ENCODE data around the gene TTC39C. TPM values are rescaled to one million over a fixed set of nuclear protein-coding genes. Genes with fewer than 3 reads are reported as not detected.

TTC39C gene
- total RNA-seq, 1 experiment from 2014 or later = 14.8 TPM

DNA sequence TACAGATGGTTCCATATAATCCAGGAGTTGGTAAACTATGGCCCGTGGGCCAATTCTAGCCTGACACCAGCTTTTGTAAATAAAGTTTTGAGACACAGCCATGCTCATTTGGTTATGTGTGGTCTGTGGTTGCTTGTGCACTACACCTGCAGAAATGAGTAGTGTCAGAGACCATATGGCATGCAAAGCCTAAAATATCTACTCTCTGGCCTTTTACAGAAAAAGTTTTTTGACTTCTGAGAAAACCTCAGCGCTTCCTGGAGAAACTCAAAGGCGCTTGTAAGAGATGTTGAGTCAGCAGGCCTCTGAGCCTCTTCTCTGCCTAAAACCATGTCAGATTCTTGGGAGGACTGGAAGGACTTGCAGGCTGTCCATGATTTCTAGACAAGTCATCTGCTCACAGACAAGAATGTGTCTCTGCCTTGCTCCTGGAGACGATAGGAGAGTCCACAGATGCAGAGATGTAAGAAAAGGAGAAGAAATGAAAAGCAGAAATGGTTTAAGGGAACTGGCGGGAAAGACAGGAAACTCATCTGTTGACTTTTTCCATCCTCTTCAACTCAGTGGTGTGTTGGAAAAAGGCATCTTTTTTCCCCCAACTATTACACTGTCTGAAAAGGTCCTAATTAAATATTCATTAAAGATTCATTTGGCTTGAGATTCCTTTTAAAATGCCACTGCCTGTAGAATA lies 5.2 kb downstream of the TTC39C start:
- intact Hi-C loops (cut with micrococcal nuclease; ENCODE audit: unreplicated experiment) = loop anchor here (5.0 kb wide), 1 partner anchor 98 kb away; no protein-coding TSS in a partner anchor
- ATAC-seq (no peak), DNase-seq (ENCODE audit: low read depth, low spot score) (no peak)
- no peak overlapping the region for H3K27ac ChIP-seq (ENCODE audit: low read length)
- in situ Hi-C loops (cut with HindIII; ENCODE audit: low pct_unique_long_range_greater_than_20kb, low sequenced_read_pairs) = no loop called here
- CTCF ChIA-PET = no interaction called here
- H3K27me3 ChIP-seq (ENCODE audit: control insufficient read depth, insufficient read depth, low read length) = no peaks in the 10 kb centered on the region
- POLR2A ChIA-PET = no interaction called here
- TF ChIP-seq, protein P1, sequence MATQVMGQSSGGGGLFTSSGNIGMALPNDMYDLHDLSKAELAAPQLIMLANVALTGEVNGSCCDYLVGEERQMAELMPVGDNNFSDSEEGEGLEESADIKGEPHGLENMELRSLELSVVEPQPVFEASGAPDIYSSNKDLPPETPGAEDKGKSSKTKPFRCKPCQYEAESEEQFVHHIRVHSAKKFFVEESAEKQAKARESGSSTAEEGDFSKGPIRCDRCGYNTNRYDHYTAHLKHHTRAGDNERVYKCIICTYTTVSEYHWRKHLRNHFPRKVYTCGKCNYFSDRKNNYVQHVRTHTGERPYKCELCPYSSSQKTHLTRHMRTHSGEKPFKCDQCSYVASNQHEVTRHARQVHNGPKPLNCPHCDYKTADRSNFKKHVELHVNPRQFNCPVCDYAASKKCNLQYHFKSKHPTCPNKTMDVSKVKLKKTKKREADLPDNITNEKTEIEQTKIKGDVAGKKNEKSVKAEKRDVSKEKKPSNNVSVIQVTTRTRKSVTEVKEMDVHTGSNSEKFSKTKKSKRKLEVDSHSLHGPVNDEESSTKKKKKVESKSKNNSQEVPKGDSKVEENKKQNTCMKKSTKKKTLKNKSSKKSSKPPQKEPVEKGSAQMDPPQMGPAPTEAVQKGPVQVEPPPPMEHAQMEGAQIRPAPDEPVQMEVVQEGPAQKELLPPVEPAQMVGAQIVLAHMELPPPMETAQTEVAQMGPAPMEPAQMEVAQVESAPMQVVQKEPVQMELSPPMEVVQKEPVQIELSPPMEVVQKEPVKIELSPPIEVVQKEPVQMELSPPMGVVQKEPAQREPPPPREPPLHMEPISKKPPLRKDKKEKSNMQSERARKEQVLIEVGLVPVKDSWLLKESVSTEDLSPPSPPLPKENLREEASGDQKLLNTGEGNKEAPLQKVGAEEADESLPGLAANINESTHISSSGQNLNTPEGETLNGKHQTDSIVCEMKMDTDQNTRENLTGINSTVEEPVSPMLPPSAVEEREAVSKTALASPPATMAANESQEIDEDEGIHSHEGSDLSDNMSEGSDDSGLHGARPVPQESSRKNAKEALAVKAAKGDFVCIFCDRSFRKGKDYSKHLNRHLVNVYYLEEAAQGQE (IDR thresholded peaks at IDR 0.05; ENCODE audit: insufficient read depth in 1 of 2, low read depth in 2 of 2, low read length in 1 of 2) = no peak
- TF ChIP-seq POLR2AphosphoS5 (IDR thresholded peaks at IDR 0.05; ENCODE audit: low read depth, low read length) = no peak
- no peak for TF ChIP-seq TCF7L2 (IDR thresholded peaks at IDR 0.05; ENCODE audit: low read depth, low read length)
- TF ChIP-seq SIN3A (IDR thresholded peaks at IDR 0.05; ENCODE audit: borderline replicate concordance, insufficient read depth, low read depth, low read length) = no peak
- TF ChIP-seq, protein P2, sequence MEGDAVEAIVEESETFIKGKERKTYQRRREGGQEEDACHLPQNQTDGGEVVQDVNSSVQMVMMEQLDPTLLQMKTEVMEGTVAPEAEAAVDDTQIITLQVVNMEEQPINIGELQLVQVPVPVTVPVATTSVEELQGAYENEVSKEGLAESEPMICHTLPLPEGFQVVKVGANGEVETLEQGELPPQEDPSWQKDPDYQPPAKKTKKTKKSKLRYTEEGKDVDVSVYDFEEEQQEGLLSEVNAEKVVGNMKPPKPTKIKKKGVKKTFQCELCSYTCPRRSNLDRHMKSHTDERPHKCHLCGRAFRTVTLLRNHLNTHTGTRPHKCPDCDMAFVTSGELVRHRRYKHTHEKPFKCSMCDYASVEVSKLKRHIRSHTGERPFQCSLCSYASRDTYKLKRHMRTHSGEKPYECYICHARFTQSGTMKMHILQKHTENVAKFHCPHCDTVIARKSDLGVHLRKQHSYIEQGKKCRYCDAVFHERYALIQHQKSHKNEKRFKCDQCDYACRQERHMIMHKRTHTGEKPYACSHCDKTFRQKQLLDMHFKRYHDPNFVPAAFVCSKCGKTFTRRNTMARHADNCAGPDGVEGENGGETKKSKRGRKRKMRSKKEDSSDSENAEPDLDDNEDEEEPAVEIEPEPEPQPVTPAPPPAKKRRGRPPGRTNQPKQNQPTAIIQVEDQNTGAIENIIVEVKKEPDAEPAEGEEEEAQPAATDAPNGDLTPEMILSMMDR (IDR thresholded peaks at IDR 0.05) = no peak
- no peak overlapping the region for H3K4me3 ChIP-seq (ENCODE audit: low read depth in 2 of 2, low read length in 2 of 2)
- H3K4me1 ChIP-seq (ENCODE audit: control insufficient read depth, insufficient read depth, low read length) = peaks cover 16% of the 10 kb centered on the region
- no TSS peak for BruUV-seq (replicated peaks)
- H3K36me3 ChIP-seq (ENCODE audit: control insufficient read depth, insufficient read depth, low read length) = no peaks in the 10 kb centered on the region; the same call in 1 of the 2 replicates
- no peaks in the 10 kb centered on the region for H3K9me3 ChIP-seq (ENCODE audit: control insufficient read depth, insufficient read depth, low read depth, low read length)

DNA sequence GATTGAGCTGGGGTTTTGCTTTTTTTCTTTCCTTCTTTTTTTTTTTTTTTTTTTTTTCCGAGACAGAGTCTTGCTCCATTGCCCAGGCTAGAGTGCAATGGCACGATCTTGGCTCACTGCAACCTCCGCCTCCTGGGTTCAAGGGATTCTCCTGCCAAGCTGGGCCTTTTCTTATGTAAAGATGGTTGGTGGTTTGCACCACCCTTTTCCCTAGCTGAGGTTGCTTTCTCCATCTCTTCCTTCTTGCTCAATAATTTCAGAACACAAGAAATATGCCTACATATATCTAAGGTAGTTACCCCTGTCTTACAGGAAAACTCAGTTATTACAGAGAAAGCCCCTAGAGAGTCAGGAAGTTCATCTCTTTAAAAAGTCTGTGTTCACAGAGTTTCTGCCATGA lies 7.0 kb downstream of the TTC39C start:
- Histone ChIP-seq H3K36me3 (ENCODE audit: control insufficient read depth, insufficient read depth, low read length) (no peaks in the 10 kb centered on the region), H3K9me3 (ENCODE audit: control insufficient read depth, insufficient read depth, low read depth, low read length) (no peaks in the 10 kb centered on the region), H3K4me1 (ENCODE audit: control insufficient read depth, insufficient read depth, low read length) (peaks cover 4% of the 10 kb centered on the region), H3K27me3 (ENCODE audit: control insufficient read depth, insufficient read depth, low read length) (no peaks in the 10 kb centered on the region), H3K4me3 (ENCODE audit: low read depth in 2 of 2, low read length in 2 of 2) (no peak overlapping the region), H3K27ac (ENCODE audit: low read length) (no peak overlapping the region)
- CTCF ChIA-PET = no interaction called here
- intact Hi-C loops (cut with micrococcal nuclease; ENCODE audit: unreplicated experiment) = no loop called here
- TF ChIP-seq, protein P1 (IDR thresholded peaks at IDR 0.05; ENCODE audit: insufficient read depth in 1 of 2, low read depth in 2 of 2, low read length in 1 of 2) = no peak
- TF ChIP-seq TCF7L2 (IDR thresholded peaks at IDR 0.05; ENCODE audit: low read depth, low read length) (no peak), SIN3A (IDR thresholded peaks at IDR 0.05; ENCODE audit: borderline replicate concordance, insufficient read depth, low read depth, low read length) (no peak), POLR2AphosphoS5 (IDR thresholded peaks at IDR 0.05; ENCODE audit: low read depth, low read length) (no peak)
- TF ChIP-seq, protein P2 (IDR thresholded peaks at IDR 0.05) = no peak
- POLR2A ChIA-PET = no interaction called here
- BruUV-seq (replicated peaks) = no TSS peak
- ATAC-seq (no peak), DNase-seq (ENCODE audit: low read depth, low spot score) (no peak)
- in situ Hi-C loops (cut with HindIII; ENCODE audit: low pct_unique_long_range_greater_than_20kb, low sequenced_read_pairs) = no loop called here

Measured in Panc1 (cell line).